ENCODE measurements around the gene CDSN.

- TF ChIP-seq POLR2A (IDR thresholded peaks at IDR 0.05; ENCODE audit: low read depth, low read length) (no peak), JUN (IDR thresholded peaks at IDR 0.05; ENCODE audit: borderline replicate concordance, insufficient read depth, insufficient read length, low read depth) (no peak), POLR2AphosphoS5 (IDR thresholded peaks at IDR 0.05; ENCODE audit: insufficient read depth, low read depth, low read length) (no peak), CTCF (IDR thresholded peaks at IDR 0.05; ENCODE audit: extremely low read depth in 1 of 2, insufficient read depth in 1 of 2, low read depth in 1 of 2, low read length in 2 of 2) (no peak), EZH2 (IDR thresholded peaks at IDR 0.05; ENCODE audit: borderline replicate concordance, low read depth, low read length, severe bottlenecking) (no peak), MAX (IDR thresholded peaks at IDR 0.05; ENCODE audit: insufficient read depth, insufficient read length) (no peak), MYC (IDR thresholded peaks at IDR 0.05; ENCODE audit: low read depth, low read length) (no peak), GATA2 (IDR thresholded peaks at IDR 0.05; ENCODE audit: insufficient read depth, insufficient read length, low read depth, low read length) (no peak), FOS (IDR thresholded peaks at IDR 0.05; ENCODE audit: borderline replicate concordance, insufficient read depth, low read length) (no peak)
These were observed 1.0 kb upstream of the CDSN start for GRCh38 chr6:31121131-31121790.
